Loucy (cell line): Measurements from ENCODE around the gene RIMBP2.

ENCODE experiments used
- H2AFZ ChIP-seq: fragments of 200-600 bp; sonication (generic); 2 replicates; pipeline ENCODE4 v1.6.0; 2016; ENCODE audit warnings: antibody characterized with exemption, mild to moderate bottlenecking, low read length, moderate library complexity
- H3F3A ChIP-seq: fragments of 200-600 bp; 2 replicates; pipeline ENCODE4 v1.6.0; 2016; ENCODE audit warnings: antibody characterized with exemption, low read depth, mild to moderate bottlenecking
- H3K27me3 ChIP-seq: fragments of 200-600 bp; sonication (generic); 2 replicates; pipeline ENCODE4 v1.6.1; 2014; ENCODE audit warnings: low read length, mild to moderate bottlenecking; ENCODE audit not compliant: insufficient read depth, poor library complexity, severe bottlenecking
- H3K36me3 ChIP-seq: fragments of 200-600 bp; sonication (generic); 2 replicates; pipeline ENCODE4 v1.6.1; 2016; ENCODE audit warnings: low read length; ENCODE audit not compliant: insufficient read depth
- H3K4me1 ChIP-seq: fragments of 200-600 bp; sonication (generic); 2 replicates; pipeline ENCODE4 v1.5.1; 2014; ENCODE audit warnings: low read length, mild to moderate bottlenecking; ENCODE audit not compliant: insufficient read depth, poor library complexity, severe bottlenecking
- H3K4me2 ChIP-seq: fragments of 200-600 bp; sonication (generic); 2 replicates; pipeline ENCODE4 v1.6.0; 2014; ENCODE audit warnings: antibody characterized with exemption, low read length, low read depth, mild to moderate bottlenecking; ENCODE audit not compliant: poor library complexity, severe bottlenecking
- H3K4me3 ChIP-seq: fragments of 200-600 bp; sonication (generic); 2 replicates; pipeline ENCODE4 v1.5.1; 2014; ENCODE audit warnings: low read length, mild to moderate bottlenecking, mixed read lengths; ENCODE audit not compliant: poor library complexity, severe bottlenecking
- H3K79me2 ChIP-seq: fragments of 200-600 bp; sonication (generic); 2 replicates; pipeline ENCODE4 v1.6.1; 2014; ENCODE audit warnings: low read length; ENCODE audit not compliant: insufficient read depth
- H3K9ac ChIP-seq: fragments of 200-600 bp; sonication (generic); 2 replicates; pipeline ENCODE4 v1.6.0; 2014; ENCODE audit warnings: mild to moderate bottlenecking, low read depth, low read length, moderate library complexity; ENCODE audit not compliant: poor library complexity, severe bottlenecking
- H3K9me2 ChIP-seq: fragments of 200-600 bp; sonication (generic); replicated peaks from 2 replicates; pipeline ENCODE4 v1.6.1; 2016; ENCODE audit warnings: low read depth, low read length, mixed read lengths
- H3K9me3 ChIP-seq: fragments of 200-600 bp; sonication (generic); 2 replicates; pipeline ENCODE4 v1.6.1; 2014; ENCODE audit warnings: mild to moderate bottlenecking, antibody characterized with exemption, low read length, low read depth; ENCODE audit not compliant: insufficient read depth
- H4K20me1 ChIP-seq: fragments of 200-600 bp; sonication (generic); 2 replicates; pipeline ENCODE4 v1.6.0; 2014; ENCODE audit warnings: antibody characterized with exemption, low read length, mild to moderate bottlenecking; ENCODE audit not compliant: insufficient read depth, poor library complexity, severe bottlenecking
- EZH2phosphoT487 ChIP-seq: fragments of 200-600 bp; IDR thresholded peaks from 2 replicates; pipeline ENCODE4 v1.6.1; 2018; ENCODE audit warnings: antibody characterized with exemption, mild to moderate bottlenecking, moderate library complexity, borderline replicate concordance
- TF ChIP-seq, protein P1 (sequence below): fragments of 200-600 bp; sonication (generic); conservative IDR thresholded peaks from 2 replicates; pipeline ENCODE4 v1.5.1; 2014; ENCODE audit warnings: mild to moderate bottlenecking, antibody characterized with exemption, low read length

RIMBP2 gene

GRCh38 chr12:130372936-130373335, 343.2 kb downstream of the RIMBP2 start:
- Histone ChIP-seq H3K36me3 (no peaks in the 10 kb centered on the region), H3K4me1 (no peaks in the 10 kb centered on the region), H3K9me2 (no peaks in the 10 kb centered on the region), H3K9ac (no peak overlapping the region), H4K20me1 (no peaks in the 10 kb centered on the region), H3K27me3 (no peaks in the 10 kb centered on the region), H3K4me3 (no peak overlapping the region), H3F3A (no peaks in the 10 kb centered on the region), H3K4me2 (no peak overlapping the region), H3K9me3 (no peaks in the 10 kb centered on the region), H3K79me2 (no peaks in the 10 kb centered on the region), H2AFZ (no peak overlapping the region)
- no peak for TF ChIP-seq EZH2phosphoT487
- TF ChIP-seq, protein P1, sequence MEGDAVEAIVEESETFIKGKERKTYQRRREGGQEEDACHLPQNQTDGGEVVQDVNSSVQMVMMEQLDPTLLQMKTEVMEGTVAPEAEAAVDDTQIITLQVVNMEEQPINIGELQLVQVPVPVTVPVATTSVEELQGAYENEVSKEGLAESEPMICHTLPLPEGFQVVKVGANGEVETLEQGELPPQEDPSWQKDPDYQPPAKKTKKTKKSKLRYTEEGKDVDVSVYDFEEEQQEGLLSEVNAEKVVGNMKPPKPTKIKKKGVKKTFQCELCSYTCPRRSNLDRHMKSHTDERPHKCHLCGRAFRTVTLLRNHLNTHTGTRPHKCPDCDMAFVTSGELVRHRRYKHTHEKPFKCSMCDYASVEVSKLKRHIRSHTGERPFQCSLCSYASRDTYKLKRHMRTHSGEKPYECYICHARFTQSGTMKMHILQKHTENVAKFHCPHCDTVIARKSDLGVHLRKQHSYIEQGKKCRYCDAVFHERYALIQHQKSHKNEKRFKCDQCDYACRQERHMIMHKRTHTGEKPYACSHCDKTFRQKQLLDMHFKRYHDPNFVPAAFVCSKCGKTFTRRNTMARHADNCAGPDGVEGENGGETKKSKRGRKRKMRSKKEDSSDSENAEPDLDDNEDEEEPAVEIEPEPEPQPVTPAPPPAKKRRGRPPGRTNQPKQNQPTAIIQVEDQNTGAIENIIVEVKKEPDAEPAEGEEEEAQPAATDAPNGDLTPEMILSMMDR, result no peak

- H3K4me1 ChIP-seq, result no peaks in the 10 kb centered on the region
- H3K4me2 ChIP-seq, result no peak overlapping the region
- no peak overlapping the region for H3K4me3 ChIP-seq
- TF ChIP-seq EZH2phosphoT487, result no peak
- TF ChIP-seq, protein P1, result no peak
- no peaks in the 10 kb centered on the region for H3K9me3 ChIP-seq
- H3F3A ChIP-seq, result no peaks in the 10 kb centered on the region
- no peak overlapping the region for H2AFZ ChIP-seq
- H3K27me3 ChIP-seq, result no peaks in the 10 kb centered on the region
- H3K36me3 ChIP-seq, result no peaks in the 10 kb centered on the region
- no peaks in the 10 kb centered on the region for H4K20me1 ChIP-seq
- H3K9ac ChIP-seq, result no peak overlapping the region
- no peaks in the 10 kb centered on the region for H3K9me2 ChIP-seq
- no peaks in the 10 kb centered on the region for H3K79me2 ChIP-seq
Observed at GRCh38 chr12:130371296-130371695, 344.8 kb downstream of the RIMBP2 start.

GRCh38 chr12:130369816-130370215, 346.3 kb downstream of the RIMBP2 start:
- no peaks in the 10 kb centered on the region for H3K27me3 ChIP-seq
- H3K9ac ChIP-seq, result no peak overlapping the region
- no peaks in the 10 kb centered on the region for H3K9me3 ChIP-seq
- no peaks in the 10 kb centered on the region for H4K20me1 ChIP-seq
- no peaks in the 10 kb centered on the region for H3K79me2 ChIP-seq
- no peaks in the 10 kb centered on the region for H3K9me2 ChIP-seq
- no peak overlapping the region for H2AFZ ChIP-seq
- TF ChIP-seq, protein P1, result no peak
- no peak for TF ChIP-seq EZH2phosphoT487
- no peaks in the 10 kb centered on the region for H3K4me1 ChIP-seq
- no peak overlapping the region for H3K4me2 ChIP-seq
- no peak overlapping the region for H3K4me3 ChIP-seq
- no peaks in the 10 kb centered on the region for H3K36me3 ChIP-seq
- H3F3A ChIP-seq, result no peaks in the 10 kb centered on the region
